SK-N-SH (cell line): ENCODE measurements around the gene SKI. TPM values are rescaled to one million over a fixed set of nuclear protein-coding genes. Genes with fewer than 3 reads are reported as not detected.

Source experiments
- CTCF ChIA-PET: fragments of 300-600, 350-600 bp; formaldehyde crosslinking; extraction: SDS; loops from one replicate; lab custom pipeline; 2021; lab: Yijun Ruan, JAX
- POLR2A ChIA-PET: fragments of 350-600 bp; sonication (Branson Sonifier 250); formaldehyde crosslinking; extraction: SDS; loops from one replicate; lab custom pipeline; 2020; ENCODE audit warnings: antibody characterized with exemption, inconsistent platforms; lab: Yijun Ruan, JAX
- DNase-seq: peaks from one replicate; pipeline ENCODE4 v3.0.0; 2012
- H2AFZ ChIP-seq: fragments of 200-600 bp; sonication (generic); 2 replicates; pipeline ENCODE4 v1.8.1; 2016; ENCODE audit warnings: antibody characterized with exemption, mild to moderate bottlenecking, low read depth
- H3F3A ChIP-seq: fragments of 200-600 bp; sonication (generic); replicated peaks from 2 replicates; pipeline ENCODE3; 2016; ENCODE audit warnings: antibody characterized with exemption, mild to moderate bottlenecking; ENCODE audit not compliant: insufficient read depth
- H3K27ac ChIP-seq, 2 experiments: fragments of 200-500 bp in 1 of 2; fragments of 200-600 bp in 1 of 2; sonication (Bioruptor generic) in 1 of 2; sonication (generic), shearing (Covaris generic) in 1 of 2; 2 replicates each; pipeline versions ENCODE4 v1.5.1 to v1.6.1; 2014 to 2016; ENCODE audit warnings: low read depth in 2 of 2, inconsistent platforms in 1 of 2, low read length in 1 of 2, mild to moderate bottlenecking in 1 of 2, mixed read lengths in 1 of 2
- H3K27me3 ChIP-seq: fragments of 200-600 bp; sonication (generic), shearing (Covaris generic); 2 replicates; pipeline ENCODE4 v1.6.1; 2016; ENCODE audit warnings: mixed run types; ENCODE audit not compliant: insufficient read depth
- H3K36me3 ChIP-seq, 2 experiments: fragments of 200-500 bp in 1 of 2; fragments of 200-600 bp in 1 of 2; sonication (Bioruptor generic) in 1 of 2; sonication (generic) in 1 of 2; replicated peaks in 1 of 2; 2 replicates each; pipeline versions ENCODE3 to v1.5.1; 2014 to 2016; ENCODE audit warnings: low read length in 1 of 2, mild to moderate bottlenecking in 1 of 2; ENCODE audit not compliant: insufficient read depth in 2 of 2, control insufficient read depth in 1 of 2
- H3K4me1 ChIP-seq, 2 experiments: fragments of 200-500 bp in 1 of 2; fragments of 200-600 bp in 1 of 2; sonication (Bioruptor generic) in 1 of 2; sonication (generic), shearing (Covaris generic) in 1 of 2; 2 replicates each; pipeline versions ENCODE4 v1.5.1 to v1.6.1; 2014 to 2016; ENCODE audit warnings: low read depth in 1 of 2, low read length in 1 of 2, mixed run types in 1 of 2; ENCODE audit not compliant: insufficient read depth in 2 of 2, control insufficient read depth in 1 of 2
- H3K4me2 ChIP-seq: fragments of 200-600 bp; sonication (generic), shearing (Covaris generic); 2 replicates; pipeline ENCODE4 v1.6.1; 2017; ENCODE audit warnings: mixed run types
- H3K4me3 ChIP-seq, 2 experiments: fragments of 200-500 bp in 1 of 2; fragments of 200-600 bp in 1 of 2; sonication (Bioruptor generic) in 1 of 2; sonication (generic), shearing (Covaris generic) in 1 of 2; 2 replicates each; pipeline versions ENCODE4 v1.5.1 to v1.8.1; 2014 to 2016; ENCODE audit warnings: low read depth in 2 of 2, inconsistent platforms in 1 of 2, low read length in 1 of 2, mild to moderate bottlenecking in 1 of 2, mixed read lengths in 1 of 2, moderate library complexity in 1 of 2
- H3K79me2 ChIP-seq: fragments of 200-600 bp; sonication (generic); 2 replicates; pipeline ENCODE4 v1.8.1; 2017; ENCODE audit warnings: mild to moderate bottlenecking; ENCODE audit not compliant: insufficient read depth
- H3K9ac ChIP-seq: fragments of 200-600 bp; sonication (generic); 2 replicates; pipeline ENCODE4 v1.6.1; 2017; ENCODE audit warnings: mixed run types
- H3K9me2 ChIP-seq: fragments of 200-600 bp; sonication (generic); 2 replicates; pipeline ENCODE4 v1.6.1; 2017; ENCODE audit warnings: mixed run types
- H3K9me3 ChIP-seq: fragments of 200-600 bp; sonication (generic); 2 replicates; pipeline ENCODE4 v1.6.1; 2017; ENCODE audit warnings: mixed run types, mild to moderate bottlenecking, moderate library complexity
- H4K20me1 ChIP-seq: fragments of 200-600 bp; sonication (generic); 2 replicates; pipeline ENCODE4 v1.6.1; 2017; ENCODE audit warnings: mild to moderate bottlenecking, mixed run types; ENCODE audit not compliant: insufficient read depth
- CTCF ChIP-seq: fragments of 200-600 bp; sonication (generic); IDR thresholded peaks from 2 replicates; pipeline ENCODE4 v1.6.1; 2017; ENCODE audit warnings: antibody characterized with exemption, mild to moderate bottlenecking, moderate library complexity
- FOXM1 ChIP-seq: IDR thresholded peaks from 2 replicates; pipeline ENCODE4 v1.4.0; 2012; ENCODE audit warnings: low read depth, mild to moderate bottlenecking
- GABPA ChIP-seq: IDR thresholded peaks from 2 replicates; pipeline ENCODE4 v1.4.0; 2012; ENCODE audit warnings: low read depth, mild to moderate bottlenecking
- IRF3 ChIP-seq: fragments of 150-350 bp; IDR thresholded peaks from 2 replicates; pipeline ENCODE4 v1.6.1; 2016; ENCODE audit warnings: mild to moderate bottlenecking, low read depth, low read length
- JUND ChIP-seq: IDR thresholded peaks from 2 replicates; pipeline ENCODE4 v1.4.0; 2012
- NFIC ChIP-seq: IDR thresholded peaks from 2 replicates; pipeline ENCODE4 v1.4.0; 2012; ENCODE audit warnings: borderline replicate concordance
- NRF1 ChIP-seq: IDR thresholded peaks from 2 replicates; pipeline ENCODE4 v1.6.1; 2012; ENCODE audit warnings: low read depth, mild to moderate bottlenecking, low read length
- POLR2AphosphoS5 ChIP-seq: IDR thresholded peaks from 2 replicates; pipeline ENCODE4 v1.6.1; 2012; ENCODE audit warnings: low read depth, low read length
- SIN3A ChIP-seq: IDR thresholded peaks from 2 replicates; pipeline ENCODE4 v1.6.1; 2012; ENCODE audit warnings: low read depth, mild to moderate bottlenecking, low read length, moderate library complexity, borderline replicate concordance
- USF1 ChIP-seq: IDR thresholded peaks from 2 replicates; pipeline ENCODE4 v1.4.0; 2012; ENCODE audit warnings: low read depth, borderline replicate concordance
- USF2 ChIP-seq: fragments of 150-350 bp; IDR thresholded peaks from 2 replicates; pipeline ENCODE4 v1.6.1; 2017; ENCODE audit warnings: antibody characterized with exemption, low read length, low read depth, borderline replicate concordance
- WGBS: methylation state at CpG from one replicate; pipeline ENCODE4 v1.1.6; 2017; ENCODE audit warnings: low lambda C conversion rate; 5-methylcytosine and 5-hydroxymethylcytosine counted together
- polyA plus RNA-seq, 3 experiments: library from polyadenylated mRNA; depleted of rRNA; stranded (reverse); fragments of >200 nt; gene quantifications; 2 replicates each; pipeline ENCODE4 v1.2.3, GENCODE V29; 2012

SKI gene
- polyA plus RNA-seq, 1 of the 3 experiments (the other 2 are of a cell fraction), result 7.2 TPM

GRCh38 chr1:2267051-2267830, 39.1 kb downstream of the SKI start:
- Histone ChIP-seq H3K79me2 (peaks cover 96% of the 10 kb centered on the region), H3K27me3 (no peaks in the 10 kb centered on the region), H3K4me1 (peaks cover 0 to 58% of the 10 kb centered on the region in 2 experiments; a peak in 1 of 4 replicates), H3K4me3 (no peak overlapping the region), H2AFZ (no peak overlapping the region), H3K9ac (no peak overlapping the region), H3K27ac (peak overlapping the region in 1 of 2 experiments; percentile 40; a peak in 1 of 4 replicates), H3K9me3 (no peaks in the 10 kb centered on the region), H4K20me1 (peaks cover 97% of the 10 kb centered on the region), H3K36me3 (no peaks in the 10 kb centered on the region), H3K4me2 (no peak overlapping the region), H3K9me2 (no peaks in the 10 kb centered on the region), H3F3A (no peaks in the 10 kb centered on the region)
- no peak for DNase-seq
- TF ChIP-seq NRF1 (no peak), FOXM1 (no peak), POLR2AphosphoS5 (no peak), CTCF (no peak), SIN3A (no peak), JUND (no peak), USF2 (no peak), IRF3 (no peak), USF1 (no peak), NFIC (no peak), GABPA (no peak)
- CTCF ChIA-PET, result interaction anchor here (0.9 to 1.3 kb wide), 3 partner anchors 15 to 72 kb away, joined by 3 read pairs; partner anchors contain the start of gene FAAP20
- WGBS, result 91% methylated on average over 16 of the region's 30 CpGs
- POLR2A ChIA-PET, result interaction anchor here (0.7 kb wide), 1 partner anchor 181 kb away, joined by 3 read pairs; no protein-coding TSS in a partner anchor
